ENCODE measurements around the gene DIAPH2.
A peak's percentile ranks its signal among the peaks of the same experiment; 100 is the strongest.

The DIAPH2 gene

GRCh38 chrX:97021680-97022079, 337.0 kb downstream of the DIAPH2 start:
- H3K4me3 ChIP-seq (ENCODE audit: low read length) = no peak overlapping the region
- no peak for DNase-seq (ENCODE audit: low read depth)
- TF ChIP-seq CTCF (conservative IDR thresholded peaks at IDR 0.05; ENCODE audit: low read depth, low read length) = no peak

- no peak overlapping the region for H3K4me3 ChIP-seq (ENCODE audit: low read length)
- TF ChIP-seq CTCF (conservative IDR thresholded peaks at IDR 0.05; ENCODE audit: low read depth, low read length) = peak; percentile 19
- no peak for DNase-seq (ENCODE audit: low read depth)
Observed at GRCh38 chrX:97026406-97026805, 341.8 kb downstream of the DIAPH2 start.

DNA sequence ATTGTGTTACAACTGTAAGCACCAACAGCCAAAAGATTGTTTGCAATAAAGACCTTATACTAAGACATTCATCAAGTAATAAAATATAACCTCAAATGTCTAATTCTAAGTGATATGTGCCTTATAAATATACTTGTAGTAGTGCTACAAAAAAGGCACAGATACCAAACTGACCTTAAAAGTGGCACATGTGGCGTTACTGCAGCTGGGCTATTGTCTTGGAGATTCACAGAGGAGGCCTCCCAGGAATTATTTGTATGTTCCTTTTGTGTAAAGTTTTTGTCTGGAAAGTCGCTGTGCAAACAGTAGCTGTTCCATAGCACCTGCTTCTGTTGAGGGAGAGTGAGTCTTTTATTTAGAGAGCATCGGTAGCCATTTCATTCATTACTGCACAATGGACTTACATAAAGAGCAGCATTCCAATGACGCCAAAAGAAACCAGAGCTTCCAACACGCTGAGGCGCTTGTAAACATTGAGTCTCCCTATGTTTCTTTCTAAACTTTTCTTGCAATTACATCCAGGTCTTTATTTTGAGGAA, 342.8 kb downstream of the DIAPH2 start:
- TF ChIP-seq CTCF (conservative IDR thresholded peaks at IDR 0.05; ENCODE audit: low read depth, low read length) = no peak
- no peak overlapping the region for H3K4me3 ChIP-seq (ENCODE audit: low read length)
- DNase-seq (ENCODE audit: low read depth) = no peak

- no peak overlapping the region for H3K4me3 ChIP-seq (ENCODE audit: low read length)
- TF ChIP-seq CTCF (conservative IDR thresholded peaks at IDR 0.05; ENCODE audit: low read depth, low read length) = no peak
- no peak for DNase-seq (ENCODE audit: low read depth)
Observed at GRCh38 chrX:97030463-97030862, 345.8 kb downstream of the DIAPH2 start.

DNA sequence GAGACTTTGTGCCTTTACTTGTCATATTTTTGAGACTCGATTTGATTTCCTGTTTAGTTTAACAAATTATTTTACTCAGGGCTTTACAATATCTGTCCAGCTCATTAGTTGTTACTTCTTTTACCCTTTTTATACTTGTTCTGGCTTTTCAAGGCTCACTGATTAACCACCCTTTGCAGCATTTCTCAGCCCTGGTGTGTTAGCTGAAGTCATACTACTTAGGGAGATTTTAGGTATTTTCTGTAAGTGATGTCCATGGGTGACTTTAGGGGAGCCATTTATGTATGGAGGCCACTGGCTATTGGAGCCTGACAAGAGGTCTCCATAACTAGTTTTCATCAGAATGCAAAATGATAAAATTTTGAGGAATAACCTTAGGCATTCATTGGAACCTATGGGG, 346.3 kb downstream of the DIAPH2 start:
- DNase-seq (ENCODE audit: low read depth) = no peak
- H3K4me3 ChIP-seq (ENCODE audit: low read length) = no peak overlapping the region
- no peak for TF ChIP-seq CTCF (conservative IDR thresholded peaks at IDR 0.05; ENCODE audit: low read depth, low read length)

- TF ChIP-seq CTCF (conservative IDR thresholded peaks at IDR 0.05; ENCODE audit: low read depth, low read length) = no peak
- no peak overlapping the region for H3K4me3 ChIP-seq (ENCODE audit: low read length)
- peak; percentile 40 for DNase-seq (ENCODE audit: low read depth)
Observed at GRCh38 chrX:97039363-97040029, 354.9 kb downstream of the DIAPH2 start.

DNA sequence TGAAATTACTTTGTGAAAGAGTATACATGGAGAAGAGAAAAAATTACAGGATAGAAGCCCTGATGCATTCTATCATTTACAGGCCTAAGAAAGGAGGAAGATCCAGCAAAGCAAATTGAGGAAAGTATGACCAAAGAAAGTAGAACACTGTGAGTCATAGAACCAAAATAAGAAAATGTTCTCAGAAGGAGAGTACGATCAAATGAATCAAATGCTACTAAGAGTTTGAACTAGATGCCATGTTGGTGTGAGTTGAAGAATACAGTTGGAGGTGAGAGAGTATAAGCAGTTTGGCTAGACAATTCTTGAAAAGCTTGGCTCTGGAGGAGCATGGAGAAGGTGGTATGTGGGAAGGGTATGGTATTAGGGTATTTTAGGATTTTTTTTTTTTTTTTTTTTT, 360.8 kb downstream of the DIAPH2 start:
- H3K4me3 ChIP-seq (ENCODE audit: low read length) = no peak overlapping the region
- no peak for TF ChIP-seq CTCF (conservative IDR thresholded peaks at IDR 0.05; ENCODE audit: low read depth, low read length)
- no peak for DNase-seq (ENCODE audit: low read depth)

All from retinal pigment epithelial cell (primary cell).